ENCODE data around the gene GRAMD1B.
A peak's percentile ranks its signal among the peaks of the same experiment; 100 is the strongest.
"Not testable (repeated sequence)": the region's sequence is repeated elsewhere in the genome, so short reads cannot be mapped to it uniquely, and the experiment has no call there.

Gene GRAMD1B

DNA sequence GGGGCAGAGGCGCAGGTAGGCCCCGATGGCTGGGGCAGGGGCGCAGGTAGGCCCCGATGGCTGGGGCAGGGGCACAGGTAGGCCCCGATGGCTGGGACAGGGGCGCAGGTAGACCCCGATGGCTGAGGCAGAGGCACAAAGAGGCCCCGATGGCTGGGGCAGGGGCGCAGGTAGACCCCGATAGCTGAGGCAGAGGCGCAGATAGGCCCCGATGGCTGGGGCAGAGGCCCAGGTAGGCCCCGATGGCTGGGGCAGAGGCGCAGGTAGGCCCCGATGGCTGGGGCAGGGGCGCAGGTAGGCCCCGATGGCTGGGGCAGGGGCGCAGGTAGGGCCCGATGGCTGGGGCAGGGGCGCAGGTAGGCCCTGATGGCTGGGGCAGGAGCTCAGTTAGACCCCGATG is 142.7 kb downstream of the GRAMD1B start:
- DNase-seq, result not testable (repeated sequence)

GRCh38 chr11:123573286-123573685 is 143.2 kb downstream of the GRAMD1B start:
- DNase-seq, result no peak

- no peak for DNase-seq
Measured at GRCh38 chr11:123575441-123575840, 145.4 kb downstream of the GRAMD1B start.

DNA sequence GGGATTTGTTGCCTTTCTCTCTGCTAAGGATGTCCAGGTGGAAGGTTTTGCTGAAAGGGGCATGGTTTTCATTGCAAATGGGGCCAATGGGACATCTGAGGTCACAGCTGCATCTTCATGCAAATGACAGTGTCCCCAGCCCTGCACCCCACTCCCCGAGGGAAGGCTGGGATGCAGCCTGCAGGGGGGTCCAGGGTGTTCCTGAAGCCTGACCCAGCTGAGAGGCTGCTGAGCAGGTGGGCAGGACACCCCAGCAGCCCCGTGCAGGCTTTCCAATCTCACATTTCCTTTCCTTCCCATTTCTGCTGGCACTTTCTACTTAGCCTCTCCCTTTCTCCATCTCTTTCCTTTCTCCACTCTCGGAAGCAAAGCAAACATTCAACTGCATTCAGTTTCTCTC is 146.0 kb downstream of the GRAMD1B start:
- DNase-seq, result no peak

DNA sequence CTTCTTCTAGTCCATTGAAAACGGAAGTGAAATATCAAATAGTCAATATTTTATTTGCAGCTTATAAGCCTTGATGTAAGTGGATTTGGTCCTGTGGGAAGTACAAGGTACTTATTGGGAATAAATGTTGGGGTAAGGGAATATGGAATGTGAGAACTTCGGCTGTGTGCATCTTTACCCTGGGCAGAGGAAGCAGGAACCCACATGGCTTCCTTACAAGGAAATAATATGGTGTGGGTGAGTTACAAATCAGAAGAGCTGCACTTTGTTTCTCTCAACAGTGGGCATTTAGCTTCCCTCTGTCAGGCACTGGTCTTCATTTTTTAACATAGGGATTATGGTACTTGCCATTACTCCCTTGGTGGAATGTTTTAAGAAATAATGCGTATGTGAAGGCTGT is 146.4 kb downstream of the GRAMD1B start:
- DNase-seq, result peak in 1 of 2 donors; percentile 21

DNA sequence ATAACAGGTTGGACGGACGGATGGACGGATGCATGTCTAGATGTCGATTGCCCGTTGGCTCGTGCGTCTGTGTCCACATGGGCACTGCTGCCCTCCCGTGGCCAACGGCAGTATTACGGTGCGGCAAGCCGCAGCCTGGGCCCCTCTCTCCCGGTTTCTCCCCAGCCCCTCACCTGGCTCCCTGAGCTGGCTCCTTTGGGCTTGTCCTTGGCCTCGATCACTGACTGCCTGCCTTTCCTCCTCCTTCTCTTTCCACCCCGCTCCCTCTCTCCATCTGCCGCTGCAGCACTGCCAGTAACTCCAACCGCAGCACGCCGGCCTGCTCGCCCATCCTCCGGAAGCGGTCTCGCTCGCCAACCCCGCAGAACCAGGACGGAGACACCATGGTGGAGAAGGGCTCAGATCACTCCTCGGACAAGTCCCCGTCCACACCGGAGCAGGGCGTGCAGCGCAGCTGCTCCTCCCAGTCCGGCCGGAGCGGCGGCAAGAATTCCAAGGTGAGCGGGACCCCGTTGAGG is 147.1 kb downstream of the GRAMD1B start:
- peak; percentile 46 to 64 for DNase-seq

DNA sequence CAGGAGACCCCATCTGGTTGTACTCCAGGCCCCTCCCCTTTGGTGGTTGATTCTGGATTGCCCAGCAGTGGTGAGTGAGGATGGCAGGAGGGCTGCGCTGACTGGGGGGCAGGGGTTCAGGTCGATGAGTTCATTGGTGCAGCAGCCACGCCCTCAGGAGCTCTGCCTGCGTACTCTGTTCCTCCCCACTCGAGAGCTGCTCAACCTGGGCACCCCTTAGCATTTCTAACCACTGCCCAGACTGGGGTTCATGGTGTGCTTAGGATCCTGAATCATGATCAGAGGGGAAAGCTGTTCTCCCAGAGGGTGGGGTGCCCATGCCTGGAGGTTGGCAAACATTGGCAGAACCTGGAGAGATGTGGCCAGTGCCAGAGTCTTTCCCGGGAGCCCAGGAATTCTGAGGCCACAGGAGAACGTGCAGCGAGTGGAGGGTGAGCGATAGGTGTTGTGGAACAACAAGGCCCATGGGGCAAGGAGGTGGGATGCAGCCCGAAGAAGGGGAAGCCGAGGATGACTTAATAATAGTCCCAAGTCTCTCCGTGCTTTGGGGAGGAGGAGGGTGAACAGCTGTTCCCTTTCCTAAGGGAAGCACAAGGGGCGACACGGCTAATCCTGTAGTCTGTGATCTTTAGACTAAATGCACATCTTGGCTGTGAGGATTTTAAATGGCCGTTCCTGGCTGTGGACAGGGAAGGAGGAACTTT is 148.9 kb downstream of the GRAMD1B start:
- no peak for DNase-seq

DNA sequence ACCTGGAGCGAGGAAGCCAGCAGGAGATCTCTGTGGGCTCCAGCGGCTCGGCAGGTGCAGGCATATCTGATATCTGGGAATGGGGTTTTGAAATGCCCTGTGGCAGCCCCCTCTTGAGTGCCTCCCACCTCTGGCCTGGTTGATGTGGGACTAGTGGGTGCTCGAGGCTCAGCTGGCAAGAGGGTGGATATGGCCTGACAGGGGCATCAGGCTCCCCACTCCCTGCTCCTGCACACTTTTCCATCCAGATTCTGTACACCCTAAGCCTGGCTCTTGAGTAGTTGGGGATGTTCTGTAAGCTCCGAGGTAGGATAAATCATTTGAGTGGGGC is 149.4 kb downstream of the GRAMD1B start:
- no peak for DNase-seq

DNA sequence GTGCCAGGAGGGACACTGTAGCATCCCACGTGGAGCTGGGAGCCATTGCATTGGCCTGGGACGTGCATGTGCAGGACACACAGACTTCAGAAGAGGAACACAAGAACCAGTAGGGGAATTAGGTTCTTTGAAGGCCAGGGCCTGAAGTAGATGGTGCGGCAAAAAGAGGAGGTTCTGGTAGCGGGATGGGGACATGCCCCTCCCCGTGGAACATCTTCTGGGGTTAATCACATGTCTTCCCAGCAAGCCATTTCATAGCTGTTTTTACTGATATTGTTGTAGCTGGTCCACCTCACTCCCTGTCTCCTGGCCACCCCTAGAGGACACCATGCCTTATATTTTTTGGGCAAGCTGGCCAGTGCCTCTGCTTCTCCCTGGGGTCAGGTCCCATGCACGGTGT is 150.1 kb downstream of the GRAMD1B start:
- DNase-seq, result no peak

DNA sequence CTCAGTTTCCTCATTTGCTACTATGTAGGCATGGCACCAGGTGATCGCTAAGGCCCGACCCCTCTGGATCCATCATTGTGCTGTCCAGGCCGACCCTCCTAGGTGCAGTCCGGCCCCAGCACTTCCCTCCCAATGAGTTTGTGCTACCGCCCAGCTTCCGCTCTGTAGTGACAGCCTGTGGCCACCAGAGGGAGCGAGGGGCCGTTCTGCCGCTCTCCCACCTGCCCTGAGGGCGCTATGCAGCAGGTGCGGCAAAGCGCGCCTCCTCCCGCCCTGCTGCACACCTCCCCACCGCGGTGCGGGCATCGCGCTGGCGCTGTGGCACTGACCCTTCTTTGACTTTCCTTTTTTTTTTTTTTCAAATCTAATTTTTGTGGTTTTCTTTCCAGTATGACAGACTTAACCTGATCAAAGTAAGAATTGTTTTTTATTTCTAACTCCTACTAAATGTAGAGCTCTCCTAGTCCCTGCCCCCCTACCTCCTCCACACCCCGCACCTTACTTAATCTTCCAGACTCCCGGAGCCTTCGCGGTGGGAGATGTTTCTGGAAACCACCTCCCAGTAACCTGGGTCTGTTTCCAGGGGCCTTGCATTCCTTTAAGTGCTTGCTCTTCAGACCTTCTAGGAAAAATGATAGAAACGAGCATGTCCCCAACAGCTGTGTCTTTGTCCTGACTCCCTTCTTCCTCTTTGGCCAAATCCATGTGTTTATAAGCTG is 150.6 kb downstream of the GRAMD1B start:
- peak; percentile 37 to 55 for DNase-seq

- no peak for DNase-seq
Measured at GRCh38 chr11:123581651-123582399, 151.8 kb downstream of the GRAMD1B start.

DNA sequence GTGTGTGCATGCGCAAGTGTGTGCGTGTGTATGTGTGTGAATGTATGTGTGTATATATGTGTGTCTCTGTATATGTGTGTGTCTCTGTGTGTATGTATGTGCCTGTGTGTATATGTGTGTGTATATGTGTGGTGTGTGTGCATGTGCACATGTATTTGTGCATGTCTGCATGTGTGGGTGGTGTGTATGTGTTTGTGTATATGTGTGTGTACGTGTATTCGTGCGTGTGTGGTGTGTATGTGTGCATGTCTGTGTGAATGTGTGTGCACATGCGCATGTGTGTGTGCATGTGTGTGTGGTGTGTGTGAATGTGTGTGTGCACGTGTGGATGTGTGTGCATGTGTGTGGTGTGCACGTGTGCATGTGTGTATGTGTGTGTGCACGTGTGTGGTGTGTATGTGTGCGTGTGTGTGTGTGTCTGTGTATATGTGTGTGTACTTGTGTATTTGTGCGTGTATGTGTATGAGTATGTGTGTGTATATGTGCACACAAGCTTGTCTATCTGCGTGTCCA is 153.0 kb downstream of the GRAMD1B start:
- DNase-seq, result no peak

DNA sequence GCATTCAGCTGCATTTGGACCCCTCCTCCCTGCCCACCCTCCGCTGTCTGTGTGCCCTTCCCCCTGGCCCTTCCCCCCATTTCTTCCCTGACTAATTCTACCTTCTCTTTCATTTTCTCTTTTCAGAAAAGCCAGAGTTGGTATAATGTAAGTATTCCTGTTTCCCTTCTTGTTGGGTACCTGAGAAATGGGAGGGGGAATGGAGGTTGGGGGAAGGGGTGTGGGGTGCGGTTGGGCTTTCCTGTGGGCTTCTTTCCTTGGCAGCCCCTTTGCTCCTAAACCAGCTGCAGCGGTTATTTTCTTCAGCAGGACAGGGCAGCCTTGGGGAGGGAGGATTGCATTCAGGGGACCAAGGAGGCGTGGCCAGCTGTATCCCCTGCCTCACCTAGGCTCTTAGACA is 154.1 kb downstream of the GRAMD1B start:
- no peak for DNase-seq

- DNase-seq, result no peak
Measured at GRCh38 chr11:123584737-123585136, 154.7 kb downstream of the GRAMD1B start.

- DNase-seq, result no peak
Measured at GRCh38 chr11:123585206-123585605, 155.1 kb downstream of the GRAMD1B start.

DNA sequence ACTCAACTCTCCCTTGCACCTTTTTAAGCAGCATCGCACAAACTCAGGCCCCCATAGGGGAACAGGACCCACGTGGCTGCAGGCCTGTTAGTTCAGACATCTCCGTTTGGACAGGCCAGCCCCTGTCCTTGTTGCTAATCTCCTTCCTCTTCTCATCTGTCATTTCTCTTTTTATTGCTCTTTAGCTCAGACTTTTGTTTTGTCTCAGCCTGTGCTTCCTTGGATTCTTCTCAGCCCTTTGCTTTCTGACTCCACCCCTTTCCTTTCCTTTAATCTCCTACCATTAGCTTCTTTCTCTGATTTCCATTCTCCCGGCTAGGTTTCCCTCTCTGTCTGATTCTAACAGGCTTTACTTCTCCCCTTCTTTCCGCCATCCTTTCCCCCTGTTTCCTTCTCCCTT is 155.6 kb downstream of the GRAMD1B start:
- DNase-seq, result no peak

- no peak for DNase-seq
Measured at GRCh38 chr11:123586568-123586967, 156.5 kb downstream of the GRAMD1B start.

DNA sequence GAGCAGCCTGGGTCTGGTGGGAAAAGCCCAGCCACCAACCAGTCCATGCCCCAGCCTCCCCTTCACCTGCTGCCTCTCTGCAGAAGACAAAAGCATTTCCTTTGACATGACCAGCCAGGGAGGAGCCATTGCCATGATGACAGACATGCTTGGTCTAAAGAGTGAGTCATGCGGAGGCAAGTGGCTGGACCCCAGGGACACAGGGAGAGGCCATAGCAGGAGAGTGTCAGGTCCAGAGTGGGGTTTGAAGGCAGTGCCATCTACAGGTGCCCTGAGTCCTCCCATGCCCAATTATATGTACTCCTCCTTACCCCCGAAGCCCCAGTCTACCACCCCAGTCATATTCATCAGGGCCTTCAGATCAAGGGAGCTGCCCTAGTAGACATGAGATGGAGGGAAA is 157.0 kb downstream of the GRAMD1B start:
- DNase-seq, result no peak

DNA sequence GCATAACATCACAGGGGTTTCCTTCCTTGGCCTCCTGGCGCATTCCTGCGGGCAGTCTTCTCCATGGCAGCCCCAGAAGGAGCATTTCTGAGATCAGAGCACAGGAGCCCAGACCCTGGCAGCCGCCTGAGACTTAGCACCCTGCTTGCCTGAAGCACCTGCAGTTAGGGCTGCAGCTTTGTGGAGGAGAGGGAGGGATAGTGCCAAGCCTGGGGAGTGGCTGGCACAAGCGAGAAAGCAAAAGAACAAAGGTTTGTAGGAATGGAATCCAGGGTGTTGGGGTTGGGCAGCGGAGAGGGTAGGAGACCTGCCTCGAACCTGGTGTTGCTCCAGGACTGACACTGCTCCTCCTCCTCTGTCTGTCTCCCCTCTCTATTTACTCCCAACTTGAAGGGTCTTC is 157.5 kb downstream of the GRAMD1B start:
- no peak for DNase-seq

DNA sequence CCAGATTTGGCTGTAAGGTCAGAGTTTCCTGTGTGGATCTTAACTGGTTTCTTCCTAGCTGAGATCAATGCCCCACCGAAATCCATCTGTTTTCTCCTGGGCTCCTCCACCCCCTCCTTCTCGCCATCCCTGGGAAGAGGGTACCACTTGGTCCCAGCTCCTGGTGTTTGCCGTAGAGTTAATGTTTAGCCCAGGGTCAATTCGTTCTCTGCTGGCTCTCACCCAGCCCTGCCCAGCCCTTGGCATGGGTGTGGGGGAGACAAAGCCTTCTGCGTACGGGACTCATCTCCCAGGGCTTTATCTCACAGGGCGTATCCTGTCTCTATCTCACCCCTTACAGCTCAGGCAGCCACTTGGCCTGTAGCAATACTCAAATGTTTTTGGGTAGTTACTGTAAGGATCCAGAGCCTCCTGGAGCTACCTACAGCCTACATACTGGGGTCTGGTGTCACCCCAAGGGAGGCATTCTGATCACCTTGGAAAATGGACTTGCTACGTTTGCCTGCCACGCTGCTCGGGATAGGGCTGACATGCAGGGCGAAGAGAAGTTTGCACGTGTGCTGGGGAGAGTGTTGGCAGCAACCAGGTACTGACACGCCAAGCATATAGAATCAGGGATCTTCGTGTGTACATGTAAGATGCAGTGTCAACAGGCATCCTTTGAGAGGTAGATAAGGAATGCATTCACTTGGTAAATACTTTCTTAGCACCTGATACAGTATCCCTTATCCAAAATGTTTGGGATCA is 158.2 kb downstream of the GRAMD1B start:
- DNase-seq, result no peak

GRCh38 chr11:123588864-123589262 is 158.8 kb downstream of the GRAMD1B start:
- DNase-seq, result no peak

- no peak for DNase-seq
Measured at GRCh38 chr11:123590296-123590912, 160.3 kb downstream of the GRAMD1B start.

All from inflammatory macrophage (primary cell).